ENCODE data around the gene NPIPB9.
"Not testable (repeated sequence)": the region's sequence is repeated elsewhere in the genome, so short reads cannot be mapped to it uniquely, and the experiment has no call there.

Gene NPIPB9

GRCh38 chr16:28751487-28751886 lies at the start of gene NPIPB9:
Gene NPIPB9 (plus strand): TSS chr16:28751787.
- H3K27ac ChIP-seq (ENCODE audit: low read length); H3K36me3 ChIP-seq (ENCODE audit: control insufficient read depth in 2 of 2, insufficient read depth in 2 of 2, low read length in 2 of 2); H3K9me3 ChIP-seq (ENCODE audit: control insufficient read depth in 2 of 2, low read length in 2 of 2); H3K9ac ChIP-seq (ENCODE audit: low read length in 2 of 2); H3K4me1 ChIP-seq (ENCODE audit: control insufficient read depth, insufficient read depth, low read length); H3K4me3 ChIP-seq (ENCODE audit: low read length in 2 of 2); H3K27me3 ChIP-seq (ENCODE audit: control insufficient read depth in 1 of 2, insufficient read depth in 2 of 2, low read length in 2 of 2): not testable (repeated sequence)

- H3K4me3 ChIP-seq (ENCODE audit: low read length in 2 of 2); H3K9me3 ChIP-seq (ENCODE audit: control insufficient read depth in 2 of 2, low read length in 2 of 2); H3K9ac ChIP-seq (ENCODE audit: low read length in 2 of 2); H3K4me1 ChIP-seq (ENCODE audit: control insufficient read depth, insufficient read depth, low read length); H3K36me3 ChIP-seq (ENCODE audit: control insufficient read depth in 2 of 2, insufficient read depth in 2 of 2, low read length in 2 of 2); H3K27ac ChIP-seq (ENCODE audit: low read length); H3K27me3 ChIP-seq (ENCODE audit: control insufficient read depth in 1 of 2, insufficient read depth in 2 of 2, low read length in 2 of 2): not testable (repeated sequence)
Observed at GRCh38 chr16:28704246-28704645, 47.3 kb upstream of the NPIPB9 start.

GRCh38 chr16:28711220-28712083 lies 40.1 kb upstream of the NPIPB9 start, which contains the start of gene EIF3C:
Gene EIF3C (plus strand): TSS chr16:28711464. CDS start chr16:28711687, 223 bp downstream.
- not testable (repeated sequence) for H3K27me3 ChIP-seq (ENCODE audit: control insufficient read depth in 1 of 2, insufficient read depth in 2 of 2, low read length in 2 of 2); H3K4me3 ChIP-seq (ENCODE audit: low read length in 2 of 2); H3K9me3 ChIP-seq (ENCODE audit: control insufficient read depth in 2 of 2, low read length in 2 of 2); H3K27ac ChIP-seq (ENCODE audit: low read length); H3K36me3 ChIP-seq (ENCODE audit: control insufficient read depth in 2 of 2, insufficient read depth in 2 of 2, low read length in 2 of 2); H3K9ac ChIP-seq (ENCODE audit: low read length in 2 of 2); H3K4me1 ChIP-seq (ENCODE audit: control insufficient read depth, insufficient read depth, low read length)

DNA sequence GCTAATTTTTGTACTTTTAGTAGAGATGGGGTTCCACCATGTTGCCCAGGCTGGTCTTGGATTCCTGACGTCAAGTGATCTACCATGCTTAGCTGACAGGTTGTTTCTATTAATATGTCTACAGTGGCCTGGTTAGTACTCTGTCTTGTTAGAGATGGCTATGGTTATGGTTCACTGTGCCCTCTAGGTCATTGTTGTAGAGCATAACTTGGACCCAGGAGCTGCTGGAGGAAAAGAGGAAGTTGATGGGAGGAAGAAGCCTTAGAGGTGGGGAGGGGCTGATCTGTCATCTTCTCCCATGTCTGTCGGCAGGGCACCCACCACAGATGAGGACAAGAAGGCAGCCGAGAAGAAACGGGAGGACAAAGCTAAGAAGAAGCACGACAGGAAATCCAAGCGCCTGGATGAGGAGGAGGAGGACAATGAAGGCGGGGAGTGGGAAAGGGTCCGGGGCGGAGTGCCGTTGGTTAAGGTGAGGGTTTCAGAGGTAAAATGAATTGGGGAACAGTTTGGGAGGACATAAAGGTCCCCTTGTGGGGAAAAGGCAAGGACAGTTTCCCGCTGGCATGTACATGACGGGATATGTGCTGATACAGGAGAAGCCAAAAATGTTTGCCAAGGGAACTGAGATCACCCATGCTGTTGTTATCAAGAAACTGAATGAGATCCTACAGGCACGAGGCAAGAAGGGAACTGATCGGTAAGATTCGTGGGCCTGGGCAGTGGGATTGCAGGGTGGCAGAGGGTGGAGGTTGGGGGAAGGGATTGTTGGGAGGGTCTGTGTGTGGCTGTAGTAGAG lies 28.5 kb upstream of the NPIPB9 start:
- H3K9me3 ChIP-seq (ENCODE audit: control insufficient read depth in 2 of 2, low read length in 2 of 2); H3K9ac ChIP-seq (ENCODE audit: low read length in 2 of 2); H3K27me3 ChIP-seq (ENCODE audit: control insufficient read depth in 1 of 2, insufficient read depth in 2 of 2, low read length in 2 of 2); H3K4me1 ChIP-seq (ENCODE audit: control insufficient read depth, insufficient read depth, low read length); H3K4me3 ChIP-seq (ENCODE audit: low read length in 2 of 2); H3K27ac ChIP-seq (ENCODE audit: low read length); H3K36me3 ChIP-seq (ENCODE audit: control insufficient read depth in 2 of 2, insufficient read depth in 2 of 2, low read length in 2 of 2): not testable (repeated sequence)

- not testable (repeated sequence) for H3K4me3 ChIP-seq (ENCODE audit: low read length in 2 of 2); H3K27me3 ChIP-seq (ENCODE audit: control insufficient read depth in 1 of 2, insufficient read depth in 2 of 2, low read length in 2 of 2)
Observed at GRCh38 chr16:28731253-28731652, 20.3 kb upstream of the NPIPB9 start.

GRCh38 chr16:28732455-28733124 lies 19.0 kb upstream of the NPIPB9 start:
- H3K9me3 ChIP-seq (ENCODE audit: control insufficient read depth in 2 of 2, low read length in 2 of 2); H3K27ac ChIP-seq (ENCODE audit: low read length); H3K9ac ChIP-seq (ENCODE audit: low read length in 2 of 2); H3K4me3 ChIP-seq (ENCODE audit: low read length in 2 of 2); H3K27me3 ChIP-seq (ENCODE audit: control insufficient read depth in 1 of 2, insufficient read depth in 2 of 2, low read length in 2 of 2); H3K4me1 ChIP-seq (ENCODE audit: control insufficient read depth, insufficient read depth, low read length); H3K36me3 ChIP-seq (ENCODE audit: control insufficient read depth in 2 of 2, insufficient read depth in 2 of 2, low read length in 2 of 2): not testable (repeated sequence)

More at GRCh38 chr16:28731253-28731652, 20.3 kb upstream of the NPIPB9 start:
- H3K4me1 ChIP-seq (ENCODE audit: control insufficient read depth, insufficient read depth, low read length); H3K36me3 ChIP-seq (ENCODE audit: control insufficient read depth in 2 of 2, insufficient read depth in 2 of 2, low read length in 2 of 2); H3K9ac ChIP-seq (ENCODE audit: low read length in 2 of 2); H3K27ac ChIP-seq (ENCODE audit: low read length); H3K9me3 ChIP-seq (ENCODE audit: control insufficient read depth in 2 of 2, low read length in 2 of 2): not testable (repeated sequence)

DNA sequence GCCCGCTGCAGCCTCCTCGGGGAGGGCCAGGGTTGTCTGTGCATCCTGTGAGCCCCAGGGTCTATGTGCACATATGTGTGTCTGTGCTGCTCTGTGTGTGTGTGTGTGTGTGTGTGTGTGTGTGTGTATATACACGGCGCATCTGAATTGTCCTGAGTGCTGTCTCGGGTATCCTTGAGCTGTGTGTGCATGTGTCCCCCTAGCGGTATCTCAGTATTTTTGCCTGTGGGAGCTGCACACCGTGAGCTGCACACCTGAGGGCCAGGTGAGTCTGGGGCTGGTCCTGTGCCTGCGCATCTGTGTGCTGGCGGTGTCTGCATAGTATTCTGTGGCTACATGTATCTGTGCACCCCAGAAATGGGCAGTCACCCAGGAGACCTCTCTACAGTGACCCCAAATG lies 11.8 kb upstream of the NPIPB9 start:
- not testable (repeated sequence) for H3K27ac ChIP-seq (ENCODE audit: low read length); H3K9ac ChIP-seq (ENCODE audit: low read length in 2 of 2); H3K4me3 ChIP-seq (ENCODE audit: low read length in 2 of 2); H3K36me3 ChIP-seq (ENCODE audit: control insufficient read depth in 2 of 2, insufficient read depth in 2 of 2, low read length in 2 of 2); H3K27me3 ChIP-seq (ENCODE audit: control insufficient read depth in 1 of 2, insufficient read depth in 2 of 2, low read length in 2 of 2); H3K4me1 ChIP-seq (ENCODE audit: control insufficient read depth, insufficient read depth, low read length); H3K9me3 ChIP-seq (ENCODE audit: control insufficient read depth in 2 of 2, low read length in 2 of 2)

- H3K36me3 ChIP-seq (ENCODE audit: control insufficient read depth in 2 of 2, insufficient read depth in 2 of 2, low read length in 2 of 2); H3K9me3 ChIP-seq (ENCODE audit: control insufficient read depth in 2 of 2, low read length in 2 of 2); H3K4me3 ChIP-seq (ENCODE audit: low read length in 2 of 2); H3K9ac ChIP-seq (ENCODE audit: low read length in 2 of 2); H3K27ac ChIP-seq (ENCODE audit: low read length); H3K27me3 ChIP-seq (ENCODE audit: control insufficient read depth in 1 of 2, insufficient read depth in 2 of 2, low read length in 2 of 2); H3K4me1 ChIP-seq (ENCODE audit: control insufficient read depth, insufficient read depth, low read length): not testable (repeated sequence)
Observed at GRCh38 chr16:28740631-28741030, 11.0 kb upstream of the NPIPB9 start.

GRCh38 chr16:28741295-28741694 lies 10.3 kb upstream of the NPIPB9 start:
- H3K4me3 ChIP-seq (ENCODE audit: low read length in 2 of 2); H3K27ac ChIP-seq (ENCODE audit: low read length); H3K9me3 ChIP-seq (ENCODE audit: control insufficient read depth in 2 of 2, low read length in 2 of 2); H3K4me1 ChIP-seq (ENCODE audit: control insufficient read depth, insufficient read depth, low read length); H3K27me3 ChIP-seq (ENCODE audit: control insufficient read depth in 1 of 2, insufficient read depth in 2 of 2, low read length in 2 of 2); H3K36me3 ChIP-seq (ENCODE audit: control insufficient read depth in 2 of 2, insufficient read depth in 2 of 2, low read length in 2 of 2); H3K9ac ChIP-seq (ENCODE audit: low read length in 2 of 2): not testable (repeated sequence)

GRCh38 chr16:28746618-28747350 lies 4.8 kb upstream of the NPIPB9 start:
- H3K27me3 ChIP-seq (ENCODE audit: control insufficient read depth in 1 of 2, insufficient read depth in 2 of 2, low read length in 2 of 2); H3K9me3 ChIP-seq (ENCODE audit: control insufficient read depth in 2 of 2, low read length in 2 of 2); H3K4me1 ChIP-seq (ENCODE audit: control insufficient read depth, insufficient read depth, low read length); H3K27ac ChIP-seq (ENCODE audit: low read length); H3K36me3 ChIP-seq (ENCODE audit: control insufficient read depth in 2 of 2, insufficient read depth in 2 of 2, low read length in 2 of 2); H3K9ac ChIP-seq (ENCODE audit: low read length in 2 of 2); H3K4me3 ChIP-seq (ENCODE audit: low read length in 2 of 2): not testable (repeated sequence)

Measured in stomach smooth muscle (tissue), 2 donors.